ENCODE results near the gene STK11IP. TPM values are rescaled to one million over a fixed set of nuclear protein-coding genes. Genes with fewer than 3 reads are reported as not detected.

Gene STK11IP
- total RNA-seq, 2 experiments from 2014 or later, result 26.4 to 27.5 TPM

DNA sequence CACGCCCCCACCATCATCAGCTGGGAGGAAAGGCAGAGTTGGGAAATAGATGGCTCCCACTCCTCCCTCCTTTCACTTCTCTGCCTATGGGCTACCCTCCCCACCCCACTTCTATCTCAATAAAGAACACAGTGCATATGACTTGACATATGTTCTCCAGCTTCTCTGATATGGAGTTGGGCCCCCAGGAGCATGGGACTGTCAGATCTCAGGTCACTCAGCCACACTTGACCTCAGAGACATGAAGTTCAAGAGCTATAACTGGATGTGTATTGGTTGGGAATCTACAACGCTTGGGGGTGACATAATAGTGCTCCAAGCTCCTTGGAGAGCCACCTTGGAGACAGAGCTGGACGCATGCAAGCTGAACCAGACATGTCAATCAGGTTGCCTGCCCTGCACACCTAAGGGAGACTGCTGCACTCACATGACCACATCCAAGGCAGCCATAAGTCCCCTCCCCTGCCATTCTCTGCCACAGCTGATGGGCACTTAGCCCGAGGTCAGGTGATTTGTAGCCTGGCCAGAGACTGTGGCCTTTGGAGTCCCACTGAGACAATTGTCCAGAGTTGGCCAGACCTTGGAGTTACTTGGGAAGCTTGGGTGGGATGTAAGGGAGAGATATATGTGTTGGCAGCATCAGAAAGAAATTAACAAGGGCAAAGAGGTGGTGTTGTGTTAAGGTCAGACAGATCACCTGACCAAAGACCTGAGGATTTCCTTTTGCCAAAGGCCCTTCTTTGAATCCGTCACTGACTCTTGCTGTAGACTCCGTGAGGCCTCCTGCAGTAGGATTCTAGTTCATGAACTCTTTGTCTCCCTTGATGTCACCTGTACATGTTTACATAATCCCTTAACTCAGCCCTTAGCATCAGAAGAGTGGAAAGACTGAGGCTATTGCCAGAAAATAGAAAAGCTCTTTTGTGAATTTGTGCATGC lies 21.8 kb upstream of the STK11IP start:
- H3K27ac Mint-ChIP-seq, result no peak overlapping the region
- ChIA-PET POLR2A (no interaction called here), CTCF (interaction anchor here (1.2 to 1.8 kb wide), 3 partner anchors 14 to 67 kb away, joined by 3 to 8 read pairs (median 4); no protein-coding TSS in a partner anchor)
- TF ChIP-seq, protein P1, sequence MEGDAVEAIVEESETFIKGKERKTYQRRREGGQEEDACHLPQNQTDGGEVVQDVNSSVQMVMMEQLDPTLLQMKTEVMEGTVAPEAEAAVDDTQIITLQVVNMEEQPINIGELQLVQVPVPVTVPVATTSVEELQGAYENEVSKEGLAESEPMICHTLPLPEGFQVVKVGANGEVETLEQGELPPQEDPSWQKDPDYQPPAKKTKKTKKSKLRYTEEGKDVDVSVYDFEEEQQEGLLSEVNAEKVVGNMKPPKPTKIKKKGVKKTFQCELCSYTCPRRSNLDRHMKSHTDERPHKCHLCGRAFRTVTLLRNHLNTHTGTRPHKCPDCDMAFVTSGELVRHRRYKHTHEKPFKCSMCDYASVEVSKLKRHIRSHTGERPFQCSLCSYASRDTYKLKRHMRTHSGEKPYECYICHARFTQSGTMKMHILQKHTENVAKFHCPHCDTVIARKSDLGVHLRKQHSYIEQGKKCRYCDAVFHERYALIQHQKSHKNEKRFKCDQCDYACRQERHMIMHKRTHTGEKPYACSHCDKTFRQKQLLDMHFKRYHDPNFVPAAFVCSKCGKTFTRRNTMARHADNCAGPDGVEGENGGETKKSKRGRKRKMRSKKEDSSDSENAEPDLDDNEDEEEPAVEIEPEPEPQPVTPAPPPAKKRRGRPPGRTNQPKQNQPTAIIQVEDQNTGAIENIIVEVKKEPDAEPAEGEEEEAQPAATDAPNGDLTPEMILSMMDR (IDR thresholded peaks at IDR 0.05), result no peak
- no peak overlapping the region for H3K4me3 Mint-ChIP-seq
- DNase-seq (no peak), ATAC-seq (no peak)
- no peaks in the 10 kb centered on the region for H3K4me1 Mint-ChIP-seq (ENCODE audit: low read depth)
- intact Hi-C loops (cut with micrococcal nuclease), result no loop called here
- H3K36me3 Mint-ChIP-seq (ENCODE audit: low read depth), result no peaks in the 10 kb centered on the region
- H3K27me3 Mint-ChIP-seq, result peaks cover 27% of the 10 kb centered on the region
- H3K9me3 Mint-ChIP-seq, result no peaks in the 10 kb centered on the region

DNA sequence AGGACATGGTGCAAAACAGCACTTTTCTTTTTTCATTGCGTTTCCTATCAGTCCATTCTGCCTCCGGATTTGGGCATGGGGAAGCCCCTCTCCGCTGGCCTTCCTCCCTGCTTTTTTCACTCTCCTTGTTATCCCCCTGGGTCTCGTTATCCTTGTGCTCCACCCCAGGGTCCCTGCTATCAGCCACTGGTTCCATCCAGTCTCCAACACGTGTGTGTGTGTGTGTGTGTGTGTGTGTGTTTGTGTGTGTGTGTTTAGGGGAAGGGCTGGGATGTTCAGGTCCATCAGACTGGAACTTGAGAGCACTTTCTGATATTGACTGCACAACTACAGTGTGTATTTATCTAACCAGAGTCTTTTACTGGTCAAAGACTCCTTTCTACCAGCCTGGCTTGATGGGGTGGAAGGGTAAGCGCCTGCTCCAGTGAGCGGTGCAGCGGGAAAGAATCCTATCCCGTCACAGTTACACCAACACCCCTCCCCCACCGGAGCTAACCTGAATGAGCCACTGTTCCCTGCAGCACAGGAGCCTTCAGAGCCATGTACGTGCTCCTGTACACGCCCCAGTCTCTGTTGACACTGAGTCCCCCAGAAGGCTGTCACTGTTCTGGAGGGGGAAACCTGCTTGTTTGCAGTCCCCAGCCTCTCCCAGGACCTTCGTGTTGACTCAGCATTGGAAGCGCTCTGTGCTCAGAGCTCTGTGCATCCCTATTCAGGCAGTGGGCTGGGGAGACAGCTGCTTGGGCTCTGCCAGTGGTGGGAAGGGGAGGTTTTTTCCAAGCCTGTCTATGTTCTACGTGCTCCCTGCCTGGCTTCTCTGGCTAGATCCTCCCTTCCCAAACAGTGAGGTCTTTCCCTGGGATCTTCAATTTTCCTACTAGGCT lies 20.9 kb upstream of the STK11IP start:
- ATAC-seq (no peak), DNase-seq (no peak)
- H3K4me3 Mint-ChIP-seq, result no peak overlapping the region
- TF ChIP-seq, protein P1 (IDR thresholded peaks at IDR 0.05), result no peak
- no peaks in the 10 kb centered on the region for H3K9me3 Mint-ChIP-seq
- H3K27me3 Mint-ChIP-seq, result peaks cover 26% of the 10 kb centered on the region
- intact Hi-C loops (cut with micrococcal nuclease), result no loop called here
- no peaks in the 10 kb centered on the region for H3K36me3 Mint-ChIP-seq (ENCODE audit: low read depth)
- H3K27ac Mint-ChIP-seq, result no peak overlapping the region
- POLR2A ChIA-PET, result no interaction called here
- no peaks in the 10 kb centered on the region for H3K4me1 Mint-ChIP-seq (ENCODE audit: low read depth)
- CTCF ChIA-PET, result interaction anchor here (1.2 to 1.8 kb wide), 5 partner anchors 15 to 66 kb away, joined by 3 to 8 read pairs (median 3); no protein-coding TSS in a partner anchor

DNA sequence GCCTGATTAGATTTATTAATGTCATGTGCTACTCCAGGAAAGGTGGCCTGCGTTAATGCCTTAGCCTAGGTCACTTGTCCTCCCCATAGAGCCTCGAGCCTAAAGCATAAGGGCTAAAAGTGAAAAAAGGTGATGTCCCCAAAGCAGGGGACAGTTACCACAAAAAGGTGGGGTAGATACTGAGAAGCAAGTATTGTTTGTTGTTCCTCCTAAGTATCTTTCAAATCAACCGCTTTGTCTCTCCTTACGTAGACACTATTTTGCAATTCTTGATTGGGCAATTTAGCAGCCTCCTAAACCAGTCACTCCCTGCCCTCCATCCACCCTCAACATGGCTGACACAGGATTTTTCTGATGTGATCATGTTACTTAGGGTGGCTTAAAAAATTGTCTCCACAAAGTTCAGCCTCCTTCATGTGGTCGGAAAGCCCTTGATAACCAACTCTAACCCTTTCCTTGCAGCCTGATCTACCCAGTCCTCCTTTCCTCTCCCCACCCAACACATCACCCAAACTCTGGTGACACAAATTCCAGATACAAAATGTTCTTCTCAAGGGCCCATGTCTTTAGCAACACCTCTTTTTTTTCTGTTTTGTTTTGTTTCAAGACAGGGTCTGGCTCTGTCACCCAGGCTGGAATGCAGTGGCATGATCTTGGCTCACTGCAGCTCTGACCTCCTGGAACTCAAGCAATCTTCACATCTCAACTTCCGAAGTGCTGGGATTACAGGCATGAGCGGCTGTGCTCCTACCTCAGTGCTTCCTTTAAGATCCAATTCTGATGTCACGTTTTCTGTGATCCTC lies 18.6 kb upstream of the STK11IP start:
- CTCF ChIA-PET, result interaction anchor here (0.6 kb wide), 1 partner anchor 19 kb away, joined by 3 read pairs; no protein-coding TSS in a partner anchor

DNA sequence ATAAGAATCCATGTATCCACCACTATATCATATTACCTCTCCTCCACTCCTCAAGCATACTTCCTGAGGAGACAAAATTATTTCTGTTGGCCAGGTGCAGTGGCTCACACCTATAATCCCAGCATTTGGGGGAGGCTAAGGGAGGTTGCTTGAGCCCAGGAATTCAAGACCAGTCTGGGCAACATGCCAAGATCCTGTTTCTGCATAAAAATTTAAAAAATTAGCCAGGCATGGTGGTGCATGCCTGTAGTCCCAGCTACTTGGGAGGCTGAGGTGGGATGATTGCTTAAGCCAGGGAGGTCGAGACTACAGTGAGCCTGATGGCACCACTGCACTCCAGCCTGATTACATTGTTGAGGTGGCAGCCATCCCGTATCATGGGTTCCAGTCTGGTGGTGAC lies 16.3 kb upstream of the STK11IP start:
- Mint-ChIP-seq H3K9me3 (no peaks in the 10 kb centered on the region), H3K27ac (no peak overlapping the region), H3K27me3 (peaks cover 7% of the 10 kb centered on the region), H3K36me3 (ENCODE audit: low read depth) (no peaks in the 10 kb centered on the region), H3K4me1 (ENCODE audit: low read depth) (no peaks in the 10 kb centered on the region), H3K4me3 (no peak overlapping the region)
- ChIA-PET POLR2A (no interaction called here), CTCF (interaction anchor here (1.8 kb wide), 1 partner anchor 21 kb away, joined by 7 read pairs; no protein-coding TSS in a partner anchor)
- intact Hi-C loops (cut with micrococcal nuclease), result no loop called here
- DNase-seq (no peak), ATAC-seq (no peak)
- TF ChIP-seq, protein P1 (IDR thresholded peaks at IDR 0.05), result no peak

More for the DNA sequence above, 18.6 kb upstream of the STK11IP start:
- Mint-ChIP-seq H3K36me3 (ENCODE audit: low read depth) (no peaks in the 10 kb centered on the region), H3K27me3 (peaks cover 13% of the 10 kb centered on the region), H3K4me1 (ENCODE audit: low read depth) (no peaks in the 10 kb centered on the region), H3K27ac (no peak overlapping the region), H3K9me3 (no peaks in the 10 kb centered on the region), H3K4me3 (no peak overlapping the region)
- intact Hi-C loops (cut with micrococcal nuclease), result no loop called here
- DNase-seq, result no peak
- TF ChIP-seq, protein P1 (IDR thresholded peaks at IDR 0.05), result no peak
- POLR2A ChIA-PET, result no interaction called here
- ATAC-seq, result no peak

Measured in activated CD8-positive, alpha-beta T cell treated with anti-CD3 and anti-CD28 coated beads for 36 hours (primary cell).